ENCODE measurements around the gene HPGDS. TPM values are rescaled to one million over a fixed set of nuclear protein-coding genes. Genes with fewer than 3 reads are reported as not detected.
"Not testable (repeated sequence)": the region's sequence is repeated elsewhere in the genome, so short reads cannot be mapped to it uniquely, and the experiment has no call there.

Gene HPGDS
- total RNA-seq, 2 donors from 2014 or later = 2.0 to 6.4 TPM

- intact Hi-C loops (cut with DNase I) = no loop called here
- no peak for DNase-seq
- ATAC-seq = no peak
Observed at GRCh38 chr4:94359221-94359620, 16.6 kb upstream of the HPGDS start.

GRCh38 chr4:94358101-94358500 is 15.5 kb upstream of the HPGDS start:
- intact Hi-C loops (cut with DNase I) = no loop called here

GRCh38 chr4:94357624-94358023 is 15.0 kb upstream of the HPGDS start:
- intact Hi-C loops (cut with DNase I) = no loop called here
- no peak for DNase-seq
- no peak for ATAC-seq

More at GRCh38 chr4:94358101-94358500, 15.5 kb upstream of the HPGDS start:
- ATAC-seq = no peak
- no peak for DNase-seq

GRCh38 chr4:94356444-94356843 is 13.8 kb upstream of the HPGDS start:
- no peak for ATAC-seq
- intact Hi-C loops (cut with DNase I) = no loop called here
- no peak for DNase-seq

- intact Hi-C loops (cut with DNase I) = no loop called here
- DNase-seq (no peak), ATAC-seq (peak in 1 of 2 donors; percentile 74)
Observed at GRCh38 chr4:94354474-94354896, 11.8 kb upstream of the HPGDS start.

GRCh38 chr4:94352996-94353395 is 10.4 kb upstream of the HPGDS start:
- DNase-seq (no peak), ATAC-seq (peak in 1 of 2 donors; percentile 26)
- intact Hi-C loops (cut with DNase I) = no loop called here

GRCh38 chr4:94352163-94352562 is 9.5 kb upstream of the HPGDS start:
- DNase-seq (no peak), ATAC-seq (no peak)
- intact Hi-C loops (cut with DNase I) = no loop called here

GRCh38 chr4:94351319-94351718 is 8.7 kb upstream of the HPGDS start:
- ATAC-seq (no peak), DNase-seq (no peak)
- intact Hi-C loops (cut with DNase I) = no loop called here

- intact Hi-C loops (cut with DNase I) = no loop called here
- no peak for ATAC-seq
- no peak for DNase-seq
Observed at GRCh38 chr4:94350095-94350494, 7.5 kb upstream of the HPGDS start.

GRCh38 chr4:94349193-94349592 is 6.6 kb upstream of the HPGDS start:
- ATAC-seq = no peak
- intact Hi-C loops (cut with DNase I) = no loop called here
- DNase-seq = no peak

GRCh38 chr4:94348666-94349065 is 6.0 kb upstream of the HPGDS start:
- no peak for ATAC-seq
- intact Hi-C loops (cut with DNase I) = no loop called here
- DNase-seq = no peak

- ATAC-seq (no peak), DNase-seq (no peak)
- intact Hi-C loops (cut with DNase I) = no loop called here
Observed at GRCh38 chr4:94346541-94346940, 3.9 kb upstream of the HPGDS start.

- intact Hi-C loops (cut with DNase I) = no loop called here
- no peak for ATAC-seq
- no peak for DNase-seq
Observed at GRCh38 chr4:94345969-94346368, 3.3 kb upstream of the HPGDS start.

GRCh38 chr4:94345266-94345665 is 2.6 kb upstream of the HPGDS start:
- intact Hi-C loops (cut with DNase I) = no loop called here
- DNase-seq = no peak
- ATAC-seq = peak in 1 of 2 donors; percentile 17

GRCh38 chr4:94344457-94344856 is 1.8 kb upstream of the HPGDS start:
- ATAC-seq (no peak), DNase-seq (no peak)
- intact Hi-C loops (cut with DNase I) = no loop called here

- intact Hi-C loops (cut with DNase I) = no loop called here
- ATAC-seq (no peak), DNase-seq (no peak)
Observed at GRCh38 chr4:94341481-94342370, 910 bp downstream of the HPGDS start.

GRCh38 chr4:94339779-94340178 is 2.9 kb downstream of the HPGDS start:
- intact Hi-C loops (cut with DNase I) = loop anchor here in 1 of 2 donors (10.0 kb wide), 1 partner anchor 385 kb away; no protein-coding TSS in a partner anchor
- peak in 1 of 2 donors; percentile 47 for ATAC-seq
- no peak for DNase-seq

- intact Hi-C loops (cut with DNase I) = loop anchor here in 1 of 2 donors (10.0 kb wide), 1 partner anchor 386 kb away; no protein-coding TSS in a partner anchor
- no peak for ATAC-seq
- DNase-seq = no peak
Observed at GRCh38 chr4:94338681-94339351, 3.8 kb downstream of the HPGDS start.

GRCh38 chr4:94336791-94337190 is 5.8 kb downstream of the HPGDS start:
- not testable (repeated sequence) for ATAC-seq, DNase-seq
- intact Hi-C loops (cut with DNase I) = loop anchor here in 1 of 2 donors (10.0 kb wide), 1 partner anchor 388 kb away; no protein-coding TSS in a partner anchor

- intact Hi-C loops (cut with DNase I) = loop anchor here in 1 of 2 donors (10.0 kb wide), 1 partner anchor 388 kb away; no protein-coding TSS in a partner anchor
- no peak for DNase-seq
- ATAC-seq = no peak
Observed at GRCh38 chr4:94336303-94336702, 6.3 kb downstream of the HPGDS start.
